A549 (cell line): ENCODE data around the gene HJV. TPM values are rescaled to one million over a fixed set of nuclear protein-coding genes. Genes with fewer than 3 reads are reported as not detected.

Experiments
- ATAC-seq, 2 experiments: fragments of 200-7000 bp in 1 of 2; fragments of >200 bp in 1 of 2; cut with Nextera tagmentation in 1 of 2; cut with Tn5 transposase in 1 of 2; 3 replicates each; pipeline versions ENCODE4 v1.8.0 to v1.9.1; 2018 to 2020; ENCODE audit warnings: mild to moderate bottlenecking in 1 of 2, moderate library complexity in 1 of 2
- CTCF ChIA-PET: fragments of 300-600 bp; sonication (Branson Sonifier 250); formaldehyde crosslinking; extraction: SDS; loops from one replicate; lab custom pipeline; 2021; ENCODE audit warnings: antibody characterized with exemption, inconsistent platforms; lab: Yijun Ruan, JAX
- POLR2A ChIA-PET: fragments of 350-600 bp; formaldehyde crosslinking; extraction: SDS; loops from one replicate; lab custom pipeline; 2021; ENCODE audit warnings: antibody characterized with exemption, inconsistent platforms; lab: Yijun Ruan, JAX
- DNase-seq, 2 experiments: peaks; one replicate each; pipeline versions ENCODE4 v3.0.0 to v3.0.0-alpha.2; 2011 to 2016; ENCODE audit warnings: low read depth in 1 of 2, low spot score in 1 of 2
- FAIRE-seq: peaks from 2 replicates; lab custom pipeline; 2011; peaks lifted over from hg19 to GRCh38; lab: Jason Lieb, UNC
- H3K27ac ChIP-seq, 2 experiments: fragments of >200 bp; sonication (Bioruptor Twin); formaldehyde crosslinking; 3 replicates each; pipeline ENCODE4 v1.5.1; 2016 to 2017
- H3K4me1 ChIP-seq: fragments of >200 bp; sonication (Bioruptor Twin); formaldehyde crosslinking; 3 replicates; pipeline ENCODE4 v1.6.1; 2016
- H3K4me2 ChIP-seq: fragments of >200 bp; sonication (Bioruptor Twin); formaldehyde crosslinking; 3 replicates; pipeline ENCODE4 v1.6.1; 2016
- H3K4me3 ChIP-seq: fragments of >200 bp; sonication (Bioruptor Twin); formaldehyde crosslinking; 3 replicates; pipeline ENCODE4 v1.5.1; 2016
- H3K9me3 ChIP-seq: fragments of >200 bp; sonication (Bioruptor Twin); formaldehyde crosslinking; 3 replicates; pipeline ENCODE4 v1.6.1; 2016
- ATOH8 ChIP-seq: fragments of 250-450 bp; sonication (Bioruptor Pico); IDR thresholded peaks from 2 replicates; pipeline ENCODE4 v1.5.0; 2020; ENCODE audit warnings: low read depth, mild to moderate bottlenecking, moderate library complexity
- CBX8 ChIP-seq: fragments of 200-600 bp; sonication (generic); IDR thresholded peaks from 2 replicates; pipeline ENCODE4 v1.6.1; 2016
- CEBPB ChIP-seq, 2 experiments: fragments of >200 bp in 1 of 2; sonication (Bioruptor Twin) in 1 of 2; formaldehyde crosslinking in 1 of 2; IDR thresholded peaks; 2 replicates each; pipeline ENCODE4 v1.6.1; 2012 to 2016
- EHF ChIP-seq: fragments of 250-450 bp; sonication (Bioruptor Pico); IDR thresholded peaks from 2 replicates; pipeline ENCODE4 v1.5.0; 2020; ENCODE audit warnings: mild to moderate bottlenecking
- EHMT2 ChIP-seq: fragments of 200-600 bp; sonication (generic); IDR thresholded peaks from 2 replicates; pipeline ENCODE4 v1.6.1; 2016; ENCODE audit warnings: antibody characterized with exemption, low read depth, mild to moderate bottlenecking, moderate library complexity
- ELK1 ChIP-seq: fragments of 150-350 bp; IDR thresholded peaks from 2 replicates; pipeline ENCODE4 v1.6.1; 2014; ENCODE audit warnings: low read depth, mild to moderate bottlenecking, low read length
- FOSB ChIP-seq: fragments of 250-450 bp; sonication (Bioruptor Pico); IDR thresholded peaks from 2 replicates; pipeline ENCODE4 v1.5.0; 2020; ENCODE audit warnings: mild to moderate bottlenecking, moderate library complexity
- FOSL2 ChIP-seq, 2 experiments: fragments of 450-650 bp in 1 of 2; fragments of >200 bp in 1 of 2; sonication (Bioruptor Twin) in 1 of 2; formaldehyde crosslinking; IDR thresholded peaks; 2 replicates each; pipeline versions ENCODE4 v1.5.0 to v1.6.1; 2016 to 2020; ENCODE audit warnings: mild to moderate bottlenecking in 1 of 2, moderate library complexity in 1 of 2
- FOXS1 ChIP-seq: fragments of 250-450 bp; sonication (Bioruptor Pico); IDR thresholded peaks from 2 replicates; pipeline ENCODE4 v1.5.0; 2020; ENCODE audit warnings: mild to moderate bottlenecking, moderate library complexity
- GATA3 ChIP-seq: IDR thresholded peaks from 2 replicates; pipeline ENCODE4 v1.6.1; 2012; ENCODE audit warnings: borderline replicate concordance
- HMGXB4 ChIP-seq: fragments of 250-450 bp; sonication (Bioruptor Pico); IDR thresholded peaks from 2 replicates; pipeline ENCODE4 v1.5.0; 2021; ENCODE audit warnings: mild to moderate bottlenecking, moderate library complexity, borderline replicate concordance
- HOXA7 ChIP-seq: fragments of 250-450 bp; sonication (Bioruptor Pico); IDR thresholded peaks from 2 replicates; pipeline ENCODE4 v1.5.0; 2020; ENCODE audit warnings: mild to moderate bottlenecking, moderate library complexity
- JUNB ChIP-seq: fragments of >200 bp; sonication (Bioruptor Twin); formaldehyde crosslinking; IDR thresholded peaks from 2 replicates; pipeline ENCODE4 v1.6.1; 2016
- MAFK ChIP-seq: fragments of 450-650 bp; IDR thresholded peaks from 2 replicates; pipeline ENCODE4 v1.6.1; 2014; ENCODE audit not compliant: partially characterized antibody
- MYC ChIP-seq: IDR thresholded peaks from 2 replicates; pipeline ENCODE4 v1.6.1; 2012; ENCODE audit warnings: mild to moderate bottlenecking, inconsistent platforms, low read length, improper control_type of control experiment, borderline replicate concordance
- NR3C1 ChIP-seq: fragments of >200 bp; sonication (Bioruptor Twin); formaldehyde crosslinking; IDR thresholded peaks from 3 replicates; pipeline ENCODE4 v1.6.1; 2017
- PHF8 ChIP-seq: fragments of 200-600 bp; sonication (generic); IDR thresholded peaks from 2 replicates; pipeline ENCODE4 v1.6.1; 2016; ENCODE audit warnings: low read depth, mild to moderate bottlenecking, antibody characterized with exemption, moderate library complexity, borderline replicate concordance
- RAD21 ChIP-seq, 2 experiments: fragments of >200 bp in 1 of 2; sonication (Bioruptor Twin) in 1 of 2; formaldehyde crosslinking in 1 of 2; IDR thresholded peaks in 1 of 2; conservative IDR thresholded peaks in 1 of 2; 2 replicates in 1 of 2; 3 replicates in 1 of 2; pipeline ENCODE4 v1.6.1; 2012 to 2018; ENCODE audit warnings: inconsistent platforms in 1 of 2
- RARB ChIP-seq: fragments of 250-450 bp; sonication (Bioruptor Pico); IDR thresholded peaks from 2 replicates; pipeline ENCODE4 v1.8.0; 2021; ENCODE audit warnings: mild to moderate bottlenecking, moderate library complexity
- RFX5 ChIP-seq: fragments of 450-650 bp; IDR thresholded peaks from 2 replicates; pipeline ENCODE4 v1.7.1; 2014; ENCODE audit warnings: antibody characterized with exemption, mild to moderate bottlenecking, moderate library complexity
- RNF2 ChIP-seq: fragments of 200-600 bp; sonication (generic); IDR thresholded peaks from 2 replicates; pipeline ENCODE4 v1.6.1; 2016; ENCODE audit warnings: low read depth, mild to moderate bottlenecking, antibody characterized with exemption, moderate library complexity, borderline replicate concordance
- SMC3 ChIP-seq: fragments of >200 bp; sonication (Bioruptor Twin); formaldehyde crosslinking; IDR thresholded peaks from 3 replicates; pipeline ENCODE4 v1.6.1; 2018; ENCODE audit warnings: inconsistent platforms
- ZC3H11A ChIP-seq: fragments of 450-650 bp; IDR thresholded peaks from 2 replicates; pipeline ENCODE4 v1.6.1; 2014; ENCODE audit warnings: antibody characterized with exemption, mild to moderate bottlenecking
- ZNF302 ChIP-seq: fragments of 250-450 bp; sonication (Bioruptor Pico); IDR thresholded peaks from 2 replicates; pipeline ENCODE4 v1.9.0; 2021; ENCODE audit warnings: inconsistent platforms, mild to moderate bottlenecking, moderate library complexity
- WGBS: methylation state at CpG from one replicate; pipeline ENCODE4 v1.1.6; 2017; ENCODE audit errors: missing lambda C conversion rate; 5-methylcytosine and 5-hydroxymethylcytosine counted together
- polyA plus RNA-seq, 4 experiments: library from polyadenylated mRNA; depleted of rRNA in 3 of 4; stranded (reverse); fragments of >200 nt; fragmentation: RNase III in 1 of 4; extraction: RNeasy Plus Mini Kit Qiagen cat#74134 plus additional on column Dnase treatment in 1 of 4; gene quantifications; 2 replicates in 3 of 4; 3 replicates in 1 of 4; pipeline ENCODE4 v1.2.3, GENCODE V29; 2011 to 2017

HJV gene
- polyA plus RNA-seq, 2 of the 4 experiments (the other 2 are of a cell fraction) = not detected

- TF ChIP-seq RNF2 (no peak), FOSL2 (IDR thresholded peaks at IDR 0.05) (no peak), FOSL2 (CRISPR knock-in tag; IDR thresholded peaks at IDR 0.05) (no peak), EHF (CRISPR knock-in tag) (no peak), MAFK (no peak), ATOH8 (CRISPR knock-in tag) (no peak), MYC (no peak), HOXA7 (CRISPR knock-in tag) (no peak), SMC3 (no peak)
- TF ChIP-seq, all 56 proteins: peak for 0
These were observed 41.6 kb downstream of the HJV start (continued) for GRCh38 chr1:145979746-145980456.

- ATAC-seq (peak; percentile 58 to 75; a peak in 5 of 6 replicates), FAIRE-seq (no peak), DNase-seq (peak in 1 of 2 experiments; percentile 82)
- Histone ChIP-seq H3K4me2 (peak overlapping the region; percentile 32; the same call in 2 of the 3 replicates), H3K9me3 (no peaks in the 10 kb centered on the region), H3K4me3 (no peak overlapping the region), H3K27ac (peak overlapping the region; percentile 25 to 33; a peak in 4 of 6 replicates), H3K4me1 (peaks cover 10% of the 10 kb centered on the region; the same call in 2 of the 3 replicates)
- ChIA-PET POLR2A (interaction anchor here (0.6 to 1.6 kb wide), 3 partner anchors 15 to 52 kb away, joined by 3 to 4 read pairs (median 4); partner anchors contain the start of genes LIX1L and RBM8A), CTCF (interaction anchor here (1.5 to 24.2 kb wide), 11 partner anchors 13 to 133 kb away, joined by 4 to 566 read pairs (median 23); partner anchors contain the start of genes ANKRD34A, HJV, LIX1L and NUDT17)
- no peak for TF ChIP-seq SMC3
- TF ChIP-seq FOXS1 (CRISPR knock-in tag) = no peak
- TF ChIP-seq FOSB (CRISPR knock-in tag) = no peak
- no peak for TF ChIP-seq NR3C1
- TF ChIP-seq HMGXB4 (CRISPR knock-in tag) = no peak
- TF ChIP-seq PHF8 = no peak
- TF ChIP-seq ZC3H11A = no peak
- TF ChIP-seq GATA3 = no peak
- TF ChIP-seq CEBPB (IDR thresholded peaks at IDR 0.05) = no peak
- no peak for TF ChIP-seq ELK1
- 49% methylated on average over 9 of the region's 9 CpGs for WGBS
These were observed 42.4 kb downstream of the HJV start for GRCh38 chr1:145978854-145979745.

GRCh38 chr1:145978471-145978853, 43.1 kb downstream of the HJV start:
- TF ChIP-seq EHF (CRISPR knock-in tag) (no peak), GATA3 (no peak), EHMT2 (no peak), MAFK (no peak), RARB (CRISPR knock-in tag) (no peak), JUNB (no peak), ZNF302 (CRISPR knock-in tag) (no peak), RAD21 (conservative IDR thresholded peaks at IDR 0.05 in 1 of 2, IDR thresholded peaks at IDR 0.05 in 1 of 2) (no peak), RFX5 (no peak), CBX8 (no peak)
- ChIA-PET CTCF (interaction anchor here (1.5 to 24.2 kb wide), 16 partner anchors 13 to 132 kb away, joined by 4 to 566 read pairs (median 13); partner anchors contain the start of genes ANKRD34A, HJV, LIX1L and NUDT17), POLR2A (interaction anchor here (1.6 kb wide), 1 partner anchor 51 kb away, joined by 4 read pairs; the partner anchor contains the start of gene RBM8A)
- peak overlapping the region; percentile 25 to 33; a peak in 3 of 6 replicates for H3K27ac ChIP-seq
- H3K4me3 ChIP-seq = no peak overlapping the region
- H3K4me2 ChIP-seq = no peak overlapping the region
- DNase-seq = no peak
- no peak for FAIRE-seq
- H3K9me3 ChIP-seq = no peaks in the 10 kb centered on the region
- H3K4me1 ChIP-seq = peaks cover 10% of the 10 kb centered on the region; the same call in 2 of the 3 replicates
- no peak for ATAC-seq
